ENCODE measurements around the gene OR2T27.
"Not testable (repeated sequence)": the region's sequence is repeated elsewhere in the genome, so short reads cannot be mapped to it uniquely, and the experiment has no call there.

The OR2T27 gene

DNA sequence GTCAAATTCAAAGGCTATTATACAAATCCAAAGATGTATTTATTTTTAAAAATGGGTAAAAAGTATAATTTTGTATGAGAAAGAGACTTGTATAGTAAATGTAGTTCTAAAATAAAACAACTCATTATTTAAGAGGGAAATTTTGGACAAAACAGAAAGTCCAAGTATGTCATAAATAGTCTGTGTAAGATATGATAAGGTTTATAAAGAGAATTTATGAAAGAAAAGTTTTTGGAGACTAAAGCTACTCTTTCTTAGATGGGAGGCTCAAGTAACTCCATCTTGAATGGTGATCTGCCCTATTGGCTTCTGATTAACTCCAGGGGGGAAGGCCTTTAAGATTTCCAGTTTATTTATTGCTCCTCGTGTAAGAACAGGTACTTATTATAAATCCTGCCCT is 14.7 kb upstream of the OR2T27 start:
- no peak for DNase-seq (ENCODE audit: low read depth)
- H3K4me3 ChIP-seq (ENCODE audit: low read length) = no peak overlapping the region
- TF ChIP-seq CTCF (IDR thresholded peaks at IDR 0.05; ENCODE audit: insufficient read depth, low read depth, low read length, missing control alignments) = no peak

- H3K4me3 ChIP-seq (ENCODE audit: low read length); DNase-seq (ENCODE audit: low read depth): not testable (repeated sequence)
These were observed 8.4 kb upstream of the OR2T27 start for GRCh38 chr1:248663453-248664328.

DNA sequence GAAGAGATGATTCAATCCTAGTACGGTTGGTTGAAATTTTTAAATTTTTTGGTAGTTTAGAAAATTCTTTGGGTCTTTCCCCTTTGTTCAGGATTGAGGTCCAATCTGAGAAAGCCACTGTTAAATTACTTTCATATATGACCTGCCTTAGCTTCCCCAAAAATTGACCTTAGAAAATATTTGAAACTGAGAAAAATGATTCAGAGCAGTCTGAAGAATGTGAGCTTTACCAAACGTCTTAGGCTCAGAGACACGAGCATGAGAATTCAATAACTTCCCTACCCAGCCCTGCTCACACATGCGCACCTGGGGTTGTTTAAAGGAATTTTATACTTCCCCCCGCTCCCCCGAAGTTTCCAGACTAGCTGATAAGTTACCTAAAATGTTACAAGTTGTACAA is 1.5 kb upstream of the OR2T27 start:
- DNase-seq (ENCODE audit: low read depth); H3K4me3 ChIP-seq (ENCODE audit: low read length): not testable (repeated sequence)

DNA sequence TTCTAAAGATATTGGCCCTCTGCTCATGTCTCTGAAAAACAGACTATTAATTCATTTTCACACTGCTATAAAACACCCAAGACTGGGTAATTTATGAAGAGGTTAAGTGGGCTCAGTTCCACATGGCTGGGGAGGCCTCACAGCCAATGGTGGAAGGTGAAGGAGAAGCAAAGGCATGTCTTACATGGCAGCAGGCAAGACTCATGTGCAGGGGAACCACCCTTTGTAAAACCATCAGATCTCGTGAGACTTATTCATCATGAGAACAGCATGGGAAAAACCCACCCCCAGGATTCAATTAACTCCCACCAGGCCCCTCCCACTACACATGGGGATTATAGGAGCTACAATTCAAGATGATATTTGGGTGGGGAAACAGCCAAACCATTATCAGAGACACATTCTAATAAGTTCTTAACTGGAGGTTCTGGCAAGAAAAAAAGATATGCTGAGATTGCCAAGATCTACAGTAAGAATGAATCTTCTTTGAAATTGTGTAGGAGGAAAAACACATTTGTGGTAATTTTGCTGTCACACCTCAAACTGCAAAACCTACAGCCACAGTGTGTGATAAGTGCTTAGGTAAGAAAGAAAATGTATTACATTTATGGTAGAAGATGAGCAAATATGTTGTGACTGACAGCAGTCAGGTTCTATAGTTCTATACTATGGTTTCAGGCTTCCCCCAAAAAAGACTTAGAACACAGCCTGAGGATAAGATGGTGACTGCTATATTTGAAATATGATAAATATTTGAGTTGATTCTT is 6.4 kb downstream of the OR2T27 start:
- not testable (repeated sequence) for H3K4me3 ChIP-seq (ENCODE audit: low read length)

GRCh38 chr1:248645178-248645577 is 10.2 kb downstream of the OR2T27 start, which contains the start of gene OR2T35:
TSS of gene OR2T35 (minus strand) at chr1:248645278. CDS start at chr1:248639258, 6,020 bp downstream.
- DNase-seq (ENCODE audit: low read depth); H3K4me3 ChIP-seq (ENCODE audit: low read length): not testable (repeated sequence)

More for the DNA sequence above, 6.4 kb downstream of the OR2T27 start:
- not testable (repeated sequence) for DNase-seq (ENCODE audit: low read depth)

DNA sequence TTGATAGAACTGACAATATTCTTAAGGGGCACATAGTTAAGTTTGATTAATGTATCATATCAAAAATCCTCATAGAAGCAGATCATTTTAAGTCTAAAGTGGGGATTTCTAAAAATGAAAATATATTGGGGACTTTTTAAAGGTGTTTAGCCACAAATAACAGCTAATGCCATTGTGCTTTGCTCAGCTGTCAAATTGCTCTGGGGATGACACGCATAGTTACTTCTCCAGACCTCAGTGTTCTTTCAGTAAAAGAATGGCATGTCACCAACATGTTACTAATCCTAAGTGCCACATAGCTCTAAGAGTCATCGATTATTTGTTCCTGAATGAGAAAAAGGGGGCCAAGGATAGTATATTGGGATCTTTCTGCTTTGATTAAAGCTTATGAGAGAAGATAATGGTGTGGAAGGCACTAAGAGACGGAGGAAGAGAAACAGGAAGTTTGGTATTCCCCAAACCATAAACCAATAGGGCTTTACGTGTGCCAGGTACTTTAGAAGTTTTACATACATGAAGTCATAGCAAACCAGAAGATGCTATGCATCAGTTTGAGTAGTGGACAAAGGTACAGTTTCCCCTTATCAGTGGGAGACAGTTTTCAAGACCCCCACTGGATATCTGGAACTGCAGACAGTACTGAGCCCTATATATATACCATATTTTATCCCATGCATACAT is 12.2 kb downstream of the OR2T27 start:
- not testable (repeated sequence) for H3K4me3 ChIP-seq (ENCODE audit: low read length); DNase-seq (ENCODE audit: low read depth)

DNA sequence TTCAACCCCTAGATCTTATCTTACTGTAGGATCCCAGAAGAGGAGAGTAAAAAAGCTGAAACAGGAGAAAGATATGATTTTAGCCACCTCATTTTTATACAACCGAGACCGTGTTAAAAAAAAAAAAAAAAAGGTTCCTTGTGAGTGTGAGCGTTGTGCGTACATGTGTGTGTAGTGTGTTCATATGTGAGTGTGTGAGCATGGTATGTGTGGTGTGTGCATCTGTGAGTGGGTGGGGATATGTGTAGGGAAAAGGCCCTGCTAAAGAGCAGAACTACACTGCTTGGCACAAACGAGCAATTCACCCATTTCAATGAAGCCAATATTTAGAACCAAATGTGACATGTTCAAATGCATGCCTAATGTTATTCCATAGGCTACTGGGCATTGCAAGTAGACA is 13.7 kb downstream of the OR2T27 start:
- H3K4me3 ChIP-seq (ENCODE audit: low read length); DNase-seq (ENCODE audit: low read depth): not testable (repeated sequence)

- not testable (repeated sequence) for DNase-seq (ENCODE audit: low read depth)
These were observed 14.4 kb downstream of the OR2T27 start for GRCh38 chr1:248640906-248641305.

GRCh38 chr1:248639652-248640051 is 15.7 kb downstream of the OR2T27 start:
- not testable (repeated sequence) for DNase-seq (ENCODE audit: low read depth); H3K4me3 ChIP-seq (ENCODE audit: low read length)

More at GRCh38 chr1:248640906-248641305, 14.4 kb downstream of the OR2T27 start:
- not testable (repeated sequence) for H3K4me3 ChIP-seq (ENCODE audit: low read length)

DNA sequence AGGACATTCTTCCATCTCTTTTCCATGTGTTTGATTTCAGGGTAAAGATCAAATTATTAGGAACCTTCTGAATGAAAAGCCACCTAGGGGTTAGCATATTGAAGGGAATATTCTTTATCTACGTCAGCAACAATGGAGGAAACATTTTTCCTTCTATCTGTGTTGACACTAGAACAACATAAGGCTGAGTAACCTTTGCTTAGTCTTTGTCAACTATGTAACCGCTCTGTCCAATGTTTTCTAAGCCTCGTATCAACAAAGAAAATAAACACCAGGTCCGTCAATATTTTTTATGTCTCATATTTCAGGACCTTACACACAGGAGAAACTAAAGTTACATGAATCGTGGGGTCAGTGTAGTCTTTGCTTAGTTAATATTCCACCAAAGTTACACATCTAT is 18.7 kb downstream of the OR2T27 start:
- H3K4me3 ChIP-seq (ENCODE audit: low read length); DNase-seq (ENCODE audit: low read depth): not testable (repeated sequence)

GRCh38 chr1:248634991-248635390 is 20.3 kb downstream of the OR2T27 start, which contains the start of gene OR2T11:
TSS of gene OR2T11 (minus strand) at chr1:248635091. CDS start at chr1:248627128, 7,963 bp downstream.
- H3K4me3 ChIP-seq (ENCODE audit: low read length); DNase-seq (ENCODE audit: low read depth): not testable (repeated sequence)

GRCh38 chr1:248631354-248632008 is 23.8 kb downstream of the OR2T27 start:
- no peak overlapping the region for H3K4me3 ChIP-seq (ENCODE audit: low read length)
- TF ChIP-seq CTCF (IDR thresholded peaks at IDR 0.05; ENCODE audit: insufficient read depth, low read depth, low read length, missing control alignments) = no peak
- DNase-seq (ENCODE audit: low read depth) = peak; percentile 28
